Left ventricle myocardium inferior (tissue), 1 donor: ENCODE data around the gene BPIFA3. TPM values are rescaled to one million over a fixed set of nuclear protein-coding genes. Genes with fewer than 3 reads are reported as not detected.
"Not testable (repeated sequence)": the region's sequence is repeated elsewhere in the genome, so short reads cannot be mapped to it uniquely, and the experiment has no call there.

Experiments used
- DNase-seq: peaks from one replicate; pipeline ENCODE4 v3.0.0-alpha.2; 2020
- H3K27ac ChIP-seq: fragments of 200-600 bp; replicated peaks from 2 replicates; pipeline ENCODE4 v1.8.0; 2021
- H3K27me3 ChIP-seq: fragments of 200-600 bp; 2 replicates; pipeline ENCODE4 v1.8.0; 2021; ENCODE audit warnings: low read depth
- H3K36me3 ChIP-seq: fragments of 200-600 bp; 2 replicates; pipeline ENCODE4 v1.8.0; 2021
- H3K4me1 ChIP-seq: fragments of 200-600 bp; 2 replicates; pipeline ENCODE4 v1.8.0; 2021
- H3K4me3 ChIP-seq: fragments of 200-600 bp; 2 replicates; pipeline ENCODE4 v1.8.0; 2021; ENCODE audit warnings: mild to moderate bottlenecking, moderate library complexity
- H3K9me3 ChIP-seq: fragments of 200-600 bp; replicated peaks from 2 replicates; pipeline ENCODE4 v1.8.0; 2021
- intact Hi-C: fragments of 100-400 bp; cut with micrococcal nuclease; formaldehyde crosslinking; loops from one replicate; pipeline ENCODE4 v1.11.0; 2022
- total RNA-seq: library from RNA; stranded (reverse); fragmentation: NEBNext Ultra II Directional; extraction: Animal tissue kit (Norgen Biotek cat#: 25700); gene quantifications from one replicate; pipeline ENCODE4 v1.2.1, GENCODE V29; 2021
- TF ChIP-seq, protein P1 (sequence below): fragments of 200-600 bp; IDR thresholded peaks from 2 replicates; pipeline ENCODE4 v1.8.0; 2021; ENCODE audit warnings: antibody characterized with exemption, mild to moderate bottlenecking, borderline replicate concordance
- donor health status: DM: no; HTN: yes; CAD: no; lungs with severe emphysema.

The BPIFA3 gene
- total RNA-seq, 1 donor from 2014 or later: not detected

DNA sequence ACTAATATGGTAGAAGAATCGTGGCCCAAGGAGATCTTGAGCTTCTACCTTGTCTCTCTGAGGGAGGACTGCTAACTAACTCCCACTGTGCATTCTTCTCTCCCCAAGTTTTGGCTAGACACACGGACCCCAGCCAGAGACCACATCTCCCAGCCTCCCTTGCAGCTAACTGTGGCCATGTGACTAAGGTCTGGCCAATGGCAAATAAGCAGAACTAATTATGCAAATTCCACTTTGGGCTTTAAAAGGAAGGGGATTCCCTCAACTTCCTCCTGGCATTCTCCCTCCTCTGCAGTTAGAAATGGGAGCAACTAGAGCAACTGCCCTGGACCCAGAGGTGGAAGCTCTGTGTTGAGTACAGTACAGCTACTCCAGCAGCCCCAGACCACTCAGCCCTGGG, 33.8 kb upstream of the BPIFA3 start:
- intact Hi-C loops: no loop called here
- Histone ChIP-seq H3K27me3 (peaks cover 7% of the 10 kb centered on the region), H3K9me3 (peaks cover 5% of the 10 kb centered on the region), H3K27ac (no peak overlapping the region), H3K4me1 (no peaks in the 10 kb centered on the region), H3K4me3 (no peak overlapping the region), H3K36me3 (no peaks in the 10 kb centered on the region)
- TF ChIP-seq, protein P1, sequence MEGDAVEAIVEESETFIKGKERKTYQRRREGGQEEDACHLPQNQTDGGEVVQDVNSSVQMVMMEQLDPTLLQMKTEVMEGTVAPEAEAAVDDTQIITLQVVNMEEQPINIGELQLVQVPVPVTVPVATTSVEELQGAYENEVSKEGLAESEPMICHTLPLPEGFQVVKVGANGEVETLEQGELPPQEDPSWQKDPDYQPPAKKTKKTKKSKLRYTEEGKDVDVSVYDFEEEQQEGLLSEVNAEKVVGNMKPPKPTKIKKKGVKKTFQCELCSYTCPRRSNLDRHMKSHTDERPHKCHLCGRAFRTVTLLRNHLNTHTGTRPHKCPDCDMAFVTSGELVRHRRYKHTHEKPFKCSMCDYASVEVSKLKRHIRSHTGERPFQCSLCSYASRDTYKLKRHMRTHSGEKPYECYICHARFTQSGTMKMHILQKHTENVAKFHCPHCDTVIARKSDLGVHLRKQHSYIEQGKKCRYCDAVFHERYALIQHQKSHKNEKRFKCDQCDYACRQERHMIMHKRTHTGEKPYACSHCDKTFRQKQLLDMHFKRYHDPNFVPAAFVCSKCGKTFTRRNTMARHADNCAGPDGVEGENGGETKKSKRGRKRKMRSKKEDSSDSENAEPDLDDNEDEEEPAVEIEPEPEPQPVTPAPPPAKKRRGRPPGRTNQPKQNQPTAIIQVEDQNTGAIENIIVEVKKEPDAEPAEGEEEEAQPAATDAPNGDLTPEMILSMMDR: no peak
- DNase-seq: no peak

DNA sequence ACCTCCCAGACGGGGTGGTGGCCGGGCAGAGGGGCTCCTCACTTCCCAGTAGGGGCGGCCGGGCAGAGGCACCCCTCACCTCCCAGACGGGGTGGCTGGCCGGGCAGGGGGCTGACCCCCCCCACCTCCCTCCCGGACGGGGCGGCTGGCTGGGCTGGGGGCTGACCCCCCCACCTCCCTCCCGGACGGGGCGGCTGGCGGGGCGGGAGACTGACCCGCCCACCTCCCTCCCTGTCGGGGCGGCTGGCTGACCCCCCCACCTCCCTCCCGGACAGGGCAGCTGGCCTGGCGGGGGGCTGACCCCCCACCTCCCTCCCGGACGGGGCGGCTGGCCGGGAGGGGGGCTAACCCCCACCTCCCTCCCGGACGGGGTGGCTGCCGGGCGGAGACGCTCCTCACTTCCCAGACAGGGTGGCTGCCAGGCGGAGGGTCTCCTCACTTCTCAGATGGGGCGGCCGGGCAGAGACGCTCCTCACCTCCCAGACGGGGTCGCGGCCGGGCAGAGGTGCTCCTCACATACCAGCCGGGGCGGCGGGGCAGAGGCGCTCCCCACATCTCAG, 32.0 kb upstream of the BPIFA3 start:
- H3K36me3 ChIP-seq, H3K4me3 ChIP-seq, H3K27ac ChIP-seq, H3K4me1 ChIP-seq, H3K9me3 ChIP-seq, DNase-seq, intact Hi-C loops: not testable (repeated sequence)
- peaks cover 17% of the 10 kb centered on the region for H3K27me3 ChIP-seq

DNA sequence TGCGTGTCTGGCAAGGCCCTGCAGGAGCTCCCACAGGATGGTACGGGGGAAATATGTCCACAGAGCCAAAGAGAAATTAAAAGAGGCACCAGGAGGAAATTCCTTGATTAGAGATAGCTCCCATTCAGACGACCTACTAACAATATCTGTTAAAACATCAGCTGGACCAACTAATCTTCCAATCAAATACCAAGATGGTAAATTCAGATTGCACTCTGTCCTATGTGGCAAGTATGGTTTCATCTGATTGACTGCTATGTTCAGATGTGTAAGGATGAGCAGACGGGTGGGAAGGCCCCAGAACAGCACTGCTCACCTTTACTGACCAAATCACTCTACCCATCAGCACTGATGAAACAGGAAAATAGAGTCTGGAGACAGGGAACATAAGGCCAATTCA, 29.7 kb upstream of the BPIFA3 start:
- Histone ChIP-seq H3K27me3 (peaks cover 39% of the 10 kb centered on the region), H3K4me3 (no peak overlapping the region), H3K9me3 (peaks cover 5% of the 10 kb centered on the region), H3K4me1 (no peaks in the 10 kb centered on the region), H3K27ac (no peak overlapping the region), H3K36me3 (no peaks in the 10 kb centered on the region)
- DNase-seq: no peak
- TF ChIP-seq, protein P1: no peak
- intact Hi-C loops: no loop called here

DNA sequence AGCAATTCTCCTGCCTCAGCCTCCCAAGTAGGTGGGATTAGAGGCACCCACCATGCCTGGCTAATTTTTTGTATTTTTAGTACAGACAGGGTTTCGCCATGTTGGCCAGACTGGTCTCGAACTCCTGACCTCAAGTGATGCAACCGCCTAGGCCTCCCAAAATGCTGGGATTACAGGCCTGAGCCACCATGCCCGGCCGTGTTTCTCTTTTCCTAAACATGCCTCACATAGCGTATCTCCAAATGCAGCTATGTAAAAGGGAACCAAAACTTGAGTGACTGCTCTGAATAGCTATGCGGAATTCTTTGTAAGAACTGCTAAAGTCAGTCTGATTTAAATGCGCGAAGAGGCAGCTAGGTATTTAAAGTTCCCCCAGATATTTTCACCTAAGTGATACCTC, 28.7 kb upstream of the BPIFA3 start:
- no peaks in the 10 kb centered on the region for H3K36me3 ChIP-seq
- H3K4me3 ChIP-seq: no peak overlapping the region
- peaks cover 46% of the 10 kb centered on the region for H3K27me3 ChIP-seq
- intact Hi-C loops: no loop called here
- H3K27ac ChIP-seq: no peak overlapping the region
- no peaks in the 10 kb centered on the region for H3K4me1 ChIP-seq
- no peak for DNase-seq
- TF ChIP-seq, protein P1: no peak
- H3K9me3 ChIP-seq: peaks cover under 1% of the 10 kb centered on the region

DNA sequence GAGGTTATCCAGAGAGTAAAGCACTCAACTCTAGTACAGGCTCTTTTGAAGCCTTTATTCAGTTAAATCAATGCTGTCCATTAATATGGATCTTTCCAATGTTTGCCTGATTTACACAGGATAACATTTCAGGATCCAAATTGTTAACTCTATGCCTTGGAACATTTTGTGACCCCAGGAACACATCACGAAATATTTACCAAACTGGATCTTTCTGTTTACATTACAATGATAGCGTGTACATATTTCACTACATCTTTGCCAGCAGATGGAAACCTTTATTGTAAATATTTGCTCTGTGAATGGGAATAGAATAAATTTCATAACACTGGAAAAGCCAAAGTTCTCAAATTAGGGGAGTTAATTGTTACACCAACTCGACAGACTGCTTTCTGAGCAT, 25.7 kb upstream of the BPIFA3 start:
- H3K9me3 ChIP-seq: no peaks in the 10 kb centered on the region
- no peak for DNase-seq
- no peak overlapping the region for H3K27ac ChIP-seq
- TF ChIP-seq, protein P1: no peak
- H3K4me3 ChIP-seq: no peak overlapping the region
- H3K27me3 ChIP-seq: peaks cover 66% of the 10 kb centered on the region
- no peaks in the 10 kb centered on the region for H3K36me3 ChIP-seq
- H3K4me1 ChIP-seq: no peaks in the 10 kb centered on the region
- intact Hi-C loops: no loop called here

DNA sequence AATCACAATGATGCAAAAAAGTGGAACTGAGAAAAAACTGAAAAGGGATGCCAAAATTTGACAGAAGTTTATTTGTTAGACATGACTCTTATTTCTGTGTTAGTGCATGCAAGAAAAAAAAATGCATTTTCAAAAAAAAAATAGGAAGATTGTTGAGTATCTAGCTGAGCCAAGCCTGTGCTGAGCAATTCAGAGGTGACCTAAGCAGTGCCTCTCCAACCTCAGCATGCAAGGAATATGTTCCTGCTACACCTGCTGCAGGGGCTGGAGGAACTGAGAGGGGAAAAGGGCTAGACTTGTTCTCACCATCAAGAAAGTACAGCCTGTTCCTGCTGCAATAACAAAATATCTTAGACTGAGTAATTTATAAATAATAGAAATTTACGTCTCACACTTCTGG, 25.2 kb upstream of the BPIFA3 start:
- DNase-seq: no peak
- no peaks in the 10 kb centered on the region for H3K36me3 ChIP-seq
- no peak overlapping the region for H3K4me3 ChIP-seq
- H3K4me1 ChIP-seq: no peaks in the 10 kb centered on the region
- H3K27ac ChIP-seq: no peak overlapping the region
- TF ChIP-seq, protein P1: no peak
- H3K27me3 ChIP-seq: peaks cover 66% of the 10 kb centered on the region
- H3K9me3 ChIP-seq: no peaks in the 10 kb centered on the region
- intact Hi-C loops: no loop called here
